ENCODE results near the gene TNP1.
A peak's percentile ranks its signal among the peaks of the same experiment; 100 is the strongest.

Gene TNP1

DNA sequence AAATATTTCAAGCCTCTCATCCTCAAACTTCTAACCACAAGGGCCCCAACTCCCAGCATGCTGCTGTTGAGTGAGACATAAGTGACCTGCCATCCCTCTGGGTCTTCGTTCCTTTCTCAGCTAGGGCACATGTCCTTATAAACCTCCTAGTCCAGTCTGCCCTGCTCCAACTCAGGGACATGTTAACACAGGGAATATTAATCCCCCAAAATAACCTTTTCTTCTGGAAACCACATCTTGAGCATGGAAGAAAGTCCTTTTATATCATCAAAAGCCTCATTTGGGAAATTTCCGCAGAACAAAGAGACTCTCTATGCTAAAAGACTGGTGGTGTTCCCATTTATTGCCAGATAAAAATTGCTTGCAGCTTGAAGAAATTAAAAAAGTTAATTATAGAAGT is 14.4 kb downstream of the TNP1 start (continued):
- TF ChIP-seq, protein P1, sequence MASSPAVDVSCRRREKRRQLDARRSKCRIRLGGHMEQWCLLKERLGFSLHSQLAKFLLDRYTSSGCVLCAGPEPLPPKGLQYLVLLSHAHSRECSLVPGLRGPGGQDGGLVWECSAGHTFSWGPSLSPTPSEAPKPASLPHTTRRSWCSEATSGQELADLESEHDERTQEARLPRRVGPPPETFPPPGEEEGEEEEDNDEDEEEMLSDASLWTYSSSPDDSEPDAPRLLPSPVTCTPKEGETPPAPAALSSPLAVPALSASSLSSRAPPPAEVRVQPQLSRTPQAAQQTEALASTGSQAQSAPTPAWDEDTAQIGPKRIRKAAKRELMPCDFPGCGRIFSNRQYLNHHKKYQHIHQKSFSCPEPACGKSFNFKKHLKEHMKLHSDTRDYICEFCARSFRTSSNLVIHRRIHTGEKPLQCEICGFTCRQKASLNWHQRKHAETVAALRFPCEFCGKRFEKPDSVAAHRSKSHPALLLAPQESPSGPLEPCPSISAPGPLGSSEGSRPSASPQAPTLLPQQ (tag by site-specific recombination; IDR thresholded peaks at IDR 0.05) = no peak

DNA sequence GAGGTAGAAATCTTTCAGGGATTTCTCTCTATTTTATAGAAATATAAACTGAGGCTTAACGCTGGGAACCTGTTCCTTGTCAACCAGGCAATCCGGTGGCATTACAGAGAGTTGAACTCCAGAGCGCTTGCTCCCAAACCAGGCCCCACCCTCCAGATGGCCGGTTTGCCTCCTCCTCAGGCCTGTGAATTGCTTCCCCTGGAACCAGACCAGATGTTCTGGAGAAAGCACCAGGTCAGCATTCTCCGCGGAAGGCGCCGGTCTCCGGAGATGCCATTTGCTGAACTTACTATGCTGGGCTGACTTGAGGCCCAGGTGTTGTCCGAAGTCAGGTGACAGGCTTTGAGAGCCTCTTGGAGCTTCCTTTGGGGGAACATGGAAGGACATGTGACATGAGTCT is 17.2 kb downstream of the TNP1 start:
- Histone ChIP-seq H3K36me3 (ENCODE audit: control insufficient read depth in 2 of 2, insufficient read depth in 1 of 2, low read length in 2 of 2) (no peaks in the 10 kb centered on the region), H3K27ac (ENCODE audit: extremely low read depth, low read depth, low read length) (no peak overlapping the region), H3K4me1 (ENCODE audit: control insufficient read depth, insufficient read depth, low read length) (no peaks in the 10 kb centered on the region; the same call in 1 of the 2 replicates), H3K4me3 (ENCODE audit: low read depth, low read length) (no peak overlapping the region), H3K9me3 (ENCODE audit: control insufficient read depth, insufficient read depth, low read depth, low read length) (no peaks in the 10 kb centered on the region)
- TF ChIP-seq ZNF747 (tag by site-specific recombination; IDR thresholded peaks at IDR 0.05) (no peak), SP7 (tag by site-specific recombination; IDR thresholded peaks at IDR 0.05) (no peak), GLI2 (tag by site-specific recombination; IDR thresholded peaks at IDR 0.05; ENCODE audit: borderline replicate concordance, low read depth) (no peak), ZNF830 (tag by site-specific recombination; IDR thresholded peaks at IDR 0.05; ENCODE audit: low read depth) (no peak), SP2 (tag by site-specific recombination; IDR thresholded peaks at IDR 0.05) (no peak), ZNF366 (tag by site-specific recombination; conservative IDR thresholded peaks at IDR 0.05) (no peak), GLIS2 (tag by site-specific recombination; IDR thresholded peaks at IDR 0.05) (no peak), ZNF664 (tag by site-specific recombination; IDR thresholded peaks at IDR 0.05) (no peak), KLF10 (tag by site-specific recombination; IDR thresholded peaks at IDR 0.05) (no peak), ZNF555 (tag by site-specific recombination; conservative IDR thresholded peaks at IDR 0.05) (no peak), ZNF48 (tag by site-specific recombination; IDR thresholded peaks at IDR 0.05) (no peak), ZNF560 (tag by site-specific recombination; IDR thresholded peaks at IDR 0.05; ENCODE audit: borderline replicate concordance) (no peak), ZNF660 (tag by site-specific recombination; IDR thresholded peaks at IDR 0.05) (no peak), ZNF621 (tag by site-specific recombination; IDR thresholded peaks at IDR 0.05) (no peak), YY1 (tag by site-specific recombination; IDR thresholded peaks at IDR 0.05) (no peak)
- TF ChIP-seq, protein P2, sequence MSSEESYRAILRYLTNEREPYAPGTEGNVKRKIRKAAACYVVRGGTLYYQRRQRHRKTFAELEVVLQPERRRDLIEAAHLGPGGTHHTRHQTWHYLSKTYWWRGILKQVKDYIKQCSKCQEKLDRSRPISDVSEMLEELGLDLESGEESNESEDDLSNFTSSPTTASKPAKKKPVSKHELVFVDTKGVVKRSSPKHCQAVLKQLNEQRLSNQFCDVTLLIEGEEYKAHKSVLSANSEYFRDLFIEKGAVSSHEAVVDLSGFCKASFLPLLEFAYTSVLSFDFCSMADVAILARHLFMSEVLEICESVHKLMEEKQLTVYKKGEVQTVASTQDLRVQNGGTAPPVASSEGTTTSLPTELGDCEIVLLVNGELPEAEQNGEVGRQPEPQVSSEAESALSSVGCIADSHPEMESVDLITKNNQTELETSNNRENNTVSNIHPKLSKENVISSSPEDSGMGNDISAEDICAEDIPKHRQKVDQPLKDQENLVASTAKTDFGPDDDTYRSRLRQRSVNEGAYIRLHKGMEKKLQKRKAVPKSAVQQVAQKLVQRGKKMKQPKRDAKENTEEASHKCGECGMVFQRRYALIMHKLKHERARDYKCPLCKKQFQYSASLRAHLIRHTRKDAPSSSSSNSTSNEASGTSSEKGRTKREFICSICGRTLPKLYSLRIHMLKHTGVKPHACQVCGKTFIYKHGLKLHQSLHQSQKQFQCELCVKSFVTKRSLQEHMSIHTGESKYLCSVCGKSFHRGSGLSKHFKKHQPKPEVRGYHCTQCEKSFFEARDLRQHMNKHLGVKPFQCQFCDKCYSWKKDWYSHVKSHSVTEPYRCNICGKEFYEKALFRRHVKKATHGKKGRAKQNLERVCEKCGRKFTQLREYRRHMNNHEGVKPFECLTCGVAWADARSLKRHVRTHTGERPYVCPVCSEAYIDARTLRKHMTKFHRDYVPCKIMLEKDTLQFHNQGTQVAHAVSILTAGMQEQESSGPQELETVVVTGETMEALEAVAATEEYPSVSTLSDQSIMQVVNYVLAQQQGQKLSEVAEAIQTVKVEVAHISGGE (tag by site-specific recombination; conservative IDR thresholded peaks at IDR 0.05; ENCODE audit: low read depth) = no peak
- POLR2A ChIA-PET = no interaction called here
- CTCF ChIA-PET = interaction anchor here (0.7 kb wide), 1 partner anchor 7 kb away, joined by 3 read pairs; no protein-coding TSS in a partner anchor

DNA sequence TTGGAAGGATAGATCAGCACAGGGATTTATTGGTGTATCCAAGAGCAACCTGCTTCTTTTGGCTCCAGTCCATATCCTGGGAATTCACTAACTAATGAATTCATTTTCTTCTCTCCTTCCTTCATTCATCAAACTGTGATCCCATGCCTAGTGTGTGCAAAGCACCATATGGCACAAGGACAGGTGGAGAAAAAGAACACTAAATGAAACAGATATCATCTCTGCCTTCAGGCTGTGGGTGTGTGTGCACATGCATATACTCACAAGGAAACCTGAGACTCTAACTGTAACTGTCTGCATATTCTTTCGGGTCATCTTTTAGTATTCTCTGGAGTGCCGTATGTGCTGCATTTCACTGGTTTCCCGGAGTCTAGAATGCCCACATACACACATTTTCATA is 20.2 kb downstream of the TNP1 start:
- TF ChIP-seq ZNF138 (tag by site-specific recombination; IDR thresholded peaks at IDR 0.05; ENCODE audit: borderline replicate concordance) (no peak), OVOL3 (tag by site-specific recombination; IDR thresholded peaks at IDR 0.05) (peak; percentile 53; the same call in 1 of the 2 replicates), HOXD13 (CRISPR knock-in tag; IDR thresholded peaks at IDR 0.05; ENCODE audit: borderline replicate concordance) (no peak), YY1 (tag by site-specific recombination; IDR thresholded peaks at IDR 0.05) (no peak)
- TF ChIP-seq, protein P1 (tag by site-specific recombination; IDR thresholded peaks at IDR 0.05) = no peak
- Histone ChIP-seq H3K36me3 (ENCODE audit: control insufficient read depth in 2 of 2, insufficient read depth in 1 of 2, low read length in 2 of 2) (no peaks in the 10 kb centered on the region), H3K4me3 (ENCODE audit: low read depth, low read length) (no peak overlapping the region), H3K27ac (ENCODE audit: extremely low read depth, low read depth, low read length) (no peak overlapping the region), H3K9me3 (ENCODE audit: control insufficient read depth, insufficient read depth, low read depth, low read length) (no peaks in the 10 kb centered on the region), H3K4me1 (ENCODE audit: control insufficient read depth, insufficient read depth, low read length) (no peaks in the 10 kb centered on the region; the same call in 1 of the 2 replicates)
- CTCF ChIA-PET = interaction anchor here (0.6 kb wide), 1 partner anchor 960 kb away, joined by 4 read pairs; no protein-coding TSS in a partner anchor
- POLR2A ChIA-PET = no interaction called here

Measured in HEK293 (cell line).